Measurements from ENCODE around the gene SPAG6.

SPAG6 gene

GRCh38 chr10:22456486-22456885 is 111.2 kb downstream of the SPAG6 start:
- no peak for TF ChIP-seq CTCF (IDR thresholded peaks at IDR 0.05; ENCODE audit: insufficient read depth, low read depth, low read length, missing control alignments)
- no peak overlapping the region for H3K4me3 ChIP-seq (ENCODE audit: low read depth, low read length)
- DNase-seq (ENCODE audit: low read depth): no peak

GRCh38 chr10:22458272-22459038 is 113.2 kb downstream of the SPAG6 start:
- no peak for DNase-seq (ENCODE audit: low read depth)
- no peak for TF ChIP-seq CTCF (IDR thresholded peaks at IDR 0.05; ENCODE audit: insufficient read depth, low read depth, low read length, missing control alignments)
- no peak overlapping the region for H3K4me3 ChIP-seq (ENCODE audit: low read depth, low read length)

GRCh38 chr10:22459496-22459895 is 114.2 kb downstream of the SPAG6 start:
- no peak for TF ChIP-seq CTCF (IDR thresholded peaks at IDR 0.05; ENCODE audit: insufficient read depth, low read depth, low read length, missing control alignments)
- no peak overlapping the region for H3K4me3 ChIP-seq (ENCODE audit: low read depth, low read length)
- peak; percentile 52 for DNase-seq (ENCODE audit: low read depth)

GRCh38 chr10:22460101-22460500 is 114.8 kb downstream of the SPAG6 start:
- TF ChIP-seq CTCF (IDR thresholded peaks at IDR 0.05; ENCODE audit: insufficient read depth, low read depth, low read length, missing control alignments): no peak
- DNase-seq (ENCODE audit: low read depth): no peak
- H3K4me3 ChIP-seq (ENCODE audit: low read depth, low read length): no peak overlapping the region

GRCh38 chr10:22460531-22461403 is 115.5 kb downstream of the SPAG6 start:
- DNase-seq (ENCODE audit: low read depth): no peak
- TF ChIP-seq CTCF (IDR thresholded peaks at IDR 0.05; ENCODE audit: insufficient read depth, low read depth, low read length, missing control alignments): no peak
- no peak overlapping the region for H3K4me3 ChIP-seq (ENCODE audit: low read depth, low read length)

GRCh38 chr10:22461891-22462290 is 116.6 kb downstream of the SPAG6 start:
- H3K4me3 ChIP-seq (ENCODE audit: low read depth, low read length): no peak overlapping the region
- TF ChIP-seq CTCF (IDR thresholded peaks at IDR 0.05; ENCODE audit: insufficient read depth, low read depth, low read length, missing control alignments): no peak
- no peak for DNase-seq (ENCODE audit: low read depth)

All from GM12865 (cell line).